HG03039 (cell line): Measurements from ENCODE around the gene CPLX3.

Experiments used
- ATAC-seq: cut with Tn5 transposase; IDR thresholded peaks from one replicate; pipeline ENCODE4 v1.9.1; 2021; ENCODE audit warnings: mild to moderate bottlenecking, moderate library complexity; ENCODE audit not compliant: unreplicated experiment

The CPLX3 gene

DNA sequence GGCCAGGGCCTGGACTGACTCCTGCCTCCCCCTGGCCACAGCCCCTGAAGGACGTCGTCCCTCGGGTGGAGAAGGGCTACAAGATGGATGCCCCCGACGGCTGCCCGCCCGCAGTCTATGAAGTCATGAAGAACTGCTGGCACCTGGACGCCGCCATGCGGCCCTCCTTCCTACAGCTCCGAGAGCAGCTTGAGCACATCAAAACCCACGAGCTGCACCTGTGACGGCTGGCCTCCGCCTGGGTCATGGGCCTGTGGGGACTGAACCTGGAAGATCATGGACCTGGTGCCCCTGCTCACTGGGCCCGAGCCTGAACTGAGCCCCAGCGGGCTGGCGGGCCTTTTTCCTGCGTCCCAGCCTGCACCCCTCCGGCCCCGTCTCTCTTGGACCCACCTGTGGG, 24.1 kb upstream of the CPLX3 start:
- ATAC-seq = no peak

DNA sequence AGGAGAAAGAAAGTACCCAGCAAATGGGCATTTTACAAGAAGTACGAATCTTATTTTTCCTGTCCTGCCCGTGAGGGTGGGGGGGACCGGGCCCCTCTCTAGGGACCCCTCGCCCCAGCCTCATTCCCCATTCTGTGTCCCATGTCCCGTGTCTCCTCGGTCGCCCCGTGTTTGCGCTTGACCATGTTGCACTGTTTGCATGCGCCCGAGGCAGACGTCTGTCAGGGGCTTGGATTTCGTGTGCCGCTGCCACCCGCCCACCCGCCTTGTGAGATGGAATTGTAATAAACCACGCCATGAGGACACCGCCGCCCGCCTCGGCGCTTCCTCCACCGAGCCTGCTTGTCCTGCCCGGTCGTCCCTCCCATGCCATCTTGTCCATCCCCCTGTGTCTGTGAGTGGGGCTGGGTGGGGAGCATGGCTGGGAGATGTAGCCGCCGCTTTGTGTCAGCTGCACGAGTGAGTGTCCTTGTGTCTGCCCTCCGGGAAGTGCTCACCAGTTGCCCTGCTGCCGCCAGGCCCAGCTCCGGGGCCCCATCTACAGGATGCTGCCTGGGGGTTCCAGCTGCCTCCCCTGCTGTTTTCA, 23.5 kb upstream of the CPLX3 start:
- ATAC-seq = no peak

DNA sequence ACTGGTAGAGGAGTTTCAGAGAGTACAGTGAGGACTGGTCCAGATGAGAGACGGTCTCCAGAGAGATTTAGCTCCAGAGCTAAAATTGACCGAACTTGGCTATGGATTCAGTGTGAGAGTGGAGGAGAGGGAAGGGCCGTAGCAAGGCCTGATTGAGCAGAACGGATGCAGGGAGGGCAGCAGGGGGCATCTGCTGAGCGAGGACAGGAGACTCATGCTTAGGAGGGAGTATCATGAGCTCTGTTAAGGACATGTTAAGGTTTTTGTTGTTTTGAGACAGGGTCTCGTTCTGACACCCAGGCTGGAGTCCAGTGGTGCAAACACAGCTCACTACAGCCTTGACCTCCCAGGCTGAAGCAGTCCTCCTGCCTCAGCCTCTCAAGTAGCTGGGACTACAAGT, 21.5 kb upstream of the CPLX3 start:
- ATAC-seq = no peak

DNA sequence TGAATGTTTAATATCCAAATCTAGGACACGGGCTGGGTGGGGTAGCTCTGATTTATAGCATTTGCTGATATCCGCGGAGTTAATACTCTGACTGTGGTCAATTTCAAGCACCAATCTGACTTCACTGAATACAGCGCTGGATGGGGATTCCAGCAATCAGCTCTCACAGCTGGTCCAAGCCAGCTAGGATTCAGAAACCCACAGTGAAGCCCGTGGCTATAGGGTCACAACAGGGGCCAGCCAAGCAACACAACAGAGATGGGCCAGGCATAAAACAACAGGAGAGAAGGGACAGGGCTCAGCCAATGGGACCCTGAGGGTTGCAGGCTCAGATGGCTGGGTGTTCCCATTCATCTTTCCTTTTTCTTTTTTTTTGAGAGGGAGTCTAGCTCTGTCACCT, 19.1 kb upstream of the CPLX3 start:
- no peak for ATAC-seq

DNA sequence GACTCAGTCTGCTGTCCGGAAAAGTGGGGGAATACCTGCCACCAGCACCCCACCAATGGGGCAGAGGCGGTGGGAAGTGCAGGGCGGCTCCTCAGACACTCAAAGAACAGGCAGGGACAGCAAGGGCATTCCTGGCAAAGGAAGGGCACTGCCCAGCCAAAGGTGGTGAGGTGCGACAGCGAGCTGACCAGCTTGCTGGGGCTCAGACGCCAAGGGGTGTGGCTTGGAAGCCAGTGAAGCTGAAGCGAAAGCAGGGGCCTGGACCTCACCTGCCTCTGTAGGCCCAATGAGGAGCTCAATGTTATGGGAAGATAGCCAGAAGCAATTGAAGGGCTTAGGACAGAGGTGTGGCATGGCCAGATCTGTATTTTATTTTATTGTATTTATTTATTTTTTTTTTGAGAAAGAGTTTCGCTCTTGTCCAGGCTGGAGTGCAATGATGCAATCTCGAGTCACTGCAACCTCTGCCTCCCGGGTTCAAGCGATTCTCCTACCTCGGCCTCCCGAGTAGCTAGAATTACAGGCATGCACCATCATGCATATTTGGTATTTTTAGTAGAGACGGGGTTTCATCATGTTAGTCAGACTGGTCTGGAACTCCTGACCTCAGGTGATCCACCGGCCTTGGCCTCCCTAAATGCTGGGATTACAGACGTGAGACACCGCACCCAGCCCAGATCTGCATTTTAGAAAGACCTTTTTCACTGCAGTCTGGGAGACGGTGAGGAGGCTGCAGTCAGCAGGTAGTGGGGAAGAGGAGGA, 18.2 kb upstream of the CPLX3 start:
- ATAC-seq = no peak

DNA sequence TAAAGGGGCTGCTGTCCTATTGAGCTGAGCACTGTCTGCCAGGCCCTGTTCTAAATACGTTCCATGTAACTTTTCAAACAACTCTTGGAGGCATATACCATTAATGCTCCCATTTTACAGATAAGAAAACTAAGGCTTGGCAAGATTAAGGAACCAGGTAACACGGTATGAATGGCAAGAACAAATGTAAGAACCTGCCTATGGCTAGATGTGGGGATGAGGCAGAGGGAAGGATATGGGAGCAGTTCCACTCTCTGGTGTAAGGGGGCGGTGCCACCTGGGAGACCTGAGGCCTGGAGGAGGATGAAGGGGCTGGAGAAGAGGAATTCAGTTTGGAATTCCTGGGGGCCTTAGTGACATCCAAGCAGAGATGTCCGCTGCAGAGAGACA, 17.6 kb upstream of the CPLX3 start:
- ATAC-seq = no peak

DNA sequence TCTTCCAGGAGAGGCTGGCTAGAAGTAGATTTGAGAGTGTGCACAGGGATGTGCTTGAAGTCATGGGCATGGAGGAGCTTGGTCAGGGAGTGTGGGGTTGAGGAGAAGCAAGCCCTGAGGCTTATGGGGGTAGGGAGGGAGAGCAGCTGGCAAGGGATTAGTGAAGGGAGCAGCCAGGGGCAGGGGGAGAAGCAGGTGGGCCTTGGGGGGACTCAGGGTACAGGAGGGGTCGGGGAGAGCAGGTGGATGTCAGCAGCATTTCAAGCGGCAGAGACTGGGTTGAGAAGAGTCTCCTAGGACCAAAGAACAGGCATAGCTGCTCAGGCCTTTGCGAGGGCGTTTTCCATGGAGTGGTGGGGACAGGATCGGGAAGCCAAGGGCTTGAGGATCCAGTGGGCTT, 17.2 kb upstream of the CPLX3 start:
- ATAC-seq = no peak

DNA sequence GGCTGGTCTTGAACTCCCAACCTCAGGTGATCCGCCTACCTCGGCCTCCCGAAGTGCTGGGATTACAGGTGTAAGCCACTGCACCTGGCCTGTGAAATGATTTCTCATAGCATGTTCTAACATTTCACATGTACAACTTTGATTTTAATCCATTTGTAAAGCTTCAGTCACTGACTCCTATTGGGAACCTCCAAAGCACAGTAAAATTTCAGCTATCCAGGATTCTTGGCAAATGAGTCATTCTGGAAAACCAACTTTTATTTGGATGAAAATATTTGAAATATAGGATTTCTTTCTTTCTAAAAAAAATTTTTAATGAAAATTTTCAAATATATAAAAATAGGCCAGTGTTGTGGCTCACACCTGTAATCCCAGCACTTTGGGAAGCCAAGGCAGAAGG, 16.5 kb upstream of the CPLX3 start:
- ATAC-seq = no peak

DNA sequence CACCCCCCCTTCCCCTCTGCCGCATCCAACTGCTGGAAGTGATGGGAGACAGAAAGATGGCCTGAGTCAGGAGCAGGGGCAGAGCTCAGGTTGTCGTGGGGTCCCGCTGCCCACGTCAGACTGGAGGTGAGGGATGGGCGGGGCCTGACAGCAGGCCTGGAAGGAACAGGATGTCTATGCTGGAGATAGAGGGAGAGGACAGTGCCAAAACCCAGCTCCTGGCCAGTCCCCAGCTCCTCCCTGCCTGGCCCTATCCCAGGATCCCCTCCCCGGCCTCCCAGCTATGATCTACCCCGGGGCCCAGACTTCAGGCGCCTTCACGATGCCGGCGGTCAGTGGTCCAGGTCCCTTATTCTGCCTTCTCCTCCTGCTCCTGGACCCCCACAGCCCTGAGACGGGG, 13.9 kb upstream of the CPLX3 start, which contains the start of gene LMAN1L:
Gene LMAN1L (plus strand): TSS at position 303 of the 400 bp plus-strand sequence. CDS start 20 bp downstream, at position 323.
- no peak for ATAC-seq

DNA sequence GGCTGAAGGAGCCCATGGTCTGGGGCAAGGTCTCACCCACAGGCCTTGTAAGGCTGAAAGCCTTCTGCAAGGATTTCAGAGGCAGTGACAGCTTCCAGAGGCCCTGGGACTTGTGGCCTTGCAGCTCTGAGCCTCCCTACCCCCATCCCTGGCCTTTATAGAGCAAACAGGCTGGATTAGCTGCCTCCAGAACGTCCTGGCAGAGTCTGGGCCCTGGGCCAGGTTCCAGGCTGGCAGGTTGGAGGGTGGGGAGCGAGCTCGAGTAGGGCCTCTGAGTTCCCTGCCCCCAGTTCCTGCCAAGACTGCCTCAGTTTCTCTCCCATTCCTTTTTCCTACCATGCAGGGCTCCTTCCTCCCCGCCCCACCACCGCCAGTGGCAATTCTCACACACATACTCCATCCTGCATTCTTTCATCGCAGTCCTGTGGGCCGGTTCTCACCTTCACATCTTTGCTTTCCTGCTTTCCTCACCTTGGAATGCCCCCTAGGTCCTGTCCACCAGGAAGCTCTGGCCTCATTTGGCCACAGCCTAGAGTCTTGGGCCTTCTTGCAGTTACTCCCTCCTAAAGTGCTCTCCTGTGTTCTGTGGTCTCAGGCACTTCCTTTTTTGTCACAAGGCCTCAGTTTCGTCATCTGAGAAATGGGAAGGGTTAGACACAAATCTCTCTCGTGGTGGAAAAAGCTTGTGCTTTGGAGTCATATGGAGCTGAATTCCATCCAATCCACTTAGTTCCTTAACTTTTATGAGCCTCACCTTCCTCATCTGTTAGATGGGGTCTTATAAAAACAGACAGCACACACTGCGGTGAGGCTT, 11.1 kb upstream of the CPLX3 start:
- ATAC-seq = no peak

DNA sequence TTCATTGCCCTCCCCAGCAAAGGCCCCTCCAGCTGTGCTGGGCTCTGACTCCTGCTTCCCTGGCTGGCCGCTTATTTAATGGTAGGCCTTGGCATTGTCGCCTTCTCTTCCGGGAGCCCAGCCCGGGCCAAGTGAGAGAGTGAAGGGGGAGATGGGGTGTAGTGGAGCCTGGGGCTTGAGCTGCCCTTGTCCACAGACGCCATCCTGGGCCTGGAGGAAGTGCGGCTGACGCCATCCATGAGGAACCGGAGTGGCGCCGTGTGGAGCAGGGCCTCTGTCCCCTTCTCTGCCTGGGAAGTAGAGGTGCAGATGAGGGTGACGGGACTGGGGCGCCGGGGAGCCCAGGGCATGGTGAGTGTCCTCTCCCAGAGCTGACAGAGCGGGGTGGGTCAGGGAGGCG, 10.5 kb upstream of the CPLX3 start:
- no peak for ATAC-seq

DNA sequence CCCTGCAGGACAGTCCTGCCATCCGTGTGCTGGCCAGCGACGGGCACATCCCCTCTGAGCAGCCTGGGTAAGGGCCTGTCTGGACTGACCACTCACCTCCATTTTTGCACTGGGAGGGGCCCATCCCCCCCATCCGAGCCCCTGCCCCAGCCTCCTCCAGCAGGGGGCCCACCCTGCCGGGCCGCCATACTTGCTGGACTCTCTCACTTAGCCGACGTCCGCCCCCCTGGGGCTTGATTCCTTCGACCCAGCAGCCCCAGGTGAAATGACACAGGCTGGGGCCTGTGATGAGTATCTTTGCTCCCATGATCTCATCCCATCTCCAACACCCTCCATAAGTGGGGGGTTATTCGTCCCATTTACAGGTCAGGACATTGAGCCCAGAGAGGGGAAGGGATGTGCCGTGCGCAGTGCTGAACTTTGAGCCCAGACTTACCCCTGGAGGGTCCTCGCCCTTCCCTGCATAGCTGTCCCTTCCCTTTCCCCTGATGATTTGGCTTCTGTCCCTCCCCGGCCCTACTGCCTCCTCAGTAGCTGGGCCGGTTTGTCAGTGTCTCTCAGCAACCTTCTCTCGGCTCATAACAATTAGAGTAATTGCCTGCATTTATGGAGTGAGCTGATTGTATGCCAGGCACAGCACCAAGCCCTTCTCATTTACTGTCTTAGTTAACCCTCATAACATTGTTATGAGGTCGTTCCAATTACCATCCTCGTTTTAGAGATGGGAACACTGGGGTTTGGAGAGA, 9.6 kb upstream of the CPLX3 start:
- ATAC-seq = no peak

DNA sequence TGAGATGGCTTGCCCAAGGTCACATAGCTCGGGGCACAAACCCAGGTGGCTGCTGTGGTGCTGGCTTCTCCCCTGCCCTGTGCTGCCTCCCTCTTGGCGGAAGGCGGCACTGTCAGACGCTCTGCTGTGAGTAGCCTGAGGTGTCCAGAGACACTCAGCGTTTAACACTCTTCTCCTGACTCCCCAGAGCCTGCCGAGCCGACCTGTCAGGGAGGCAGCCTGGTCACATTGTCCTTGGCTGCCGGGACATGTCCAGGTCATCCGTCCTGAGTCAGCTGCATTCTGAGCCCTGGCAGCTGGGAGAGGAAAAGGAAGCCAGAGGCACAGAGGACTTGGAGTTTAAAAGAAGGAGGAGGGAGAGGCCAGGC, 9.1 kb upstream of the CPLX3 start:
- ATAC-seq = no peak

DNA sequence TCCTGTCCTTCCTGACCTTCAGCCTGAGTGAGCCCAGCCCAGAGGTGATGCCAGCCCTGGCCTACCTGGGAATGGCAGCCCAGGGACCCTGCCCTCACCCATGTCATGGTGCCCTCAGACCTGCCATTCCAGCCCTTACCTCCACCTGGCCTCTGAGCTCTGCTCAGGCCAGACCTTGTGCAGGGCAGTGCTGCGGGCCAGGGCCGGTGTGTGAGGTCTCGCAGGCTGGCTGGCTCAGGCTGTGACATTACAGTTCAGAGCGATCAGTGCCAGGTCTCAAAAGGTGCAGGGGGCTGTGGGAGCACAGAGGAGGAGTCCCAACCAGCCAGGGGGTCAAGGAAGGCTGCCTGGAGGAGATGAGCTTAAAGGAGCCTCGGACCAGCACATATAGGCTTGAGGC, 6.4 kb upstream of the CPLX3 start:
- no peak for ATAC-seq

DNA sequence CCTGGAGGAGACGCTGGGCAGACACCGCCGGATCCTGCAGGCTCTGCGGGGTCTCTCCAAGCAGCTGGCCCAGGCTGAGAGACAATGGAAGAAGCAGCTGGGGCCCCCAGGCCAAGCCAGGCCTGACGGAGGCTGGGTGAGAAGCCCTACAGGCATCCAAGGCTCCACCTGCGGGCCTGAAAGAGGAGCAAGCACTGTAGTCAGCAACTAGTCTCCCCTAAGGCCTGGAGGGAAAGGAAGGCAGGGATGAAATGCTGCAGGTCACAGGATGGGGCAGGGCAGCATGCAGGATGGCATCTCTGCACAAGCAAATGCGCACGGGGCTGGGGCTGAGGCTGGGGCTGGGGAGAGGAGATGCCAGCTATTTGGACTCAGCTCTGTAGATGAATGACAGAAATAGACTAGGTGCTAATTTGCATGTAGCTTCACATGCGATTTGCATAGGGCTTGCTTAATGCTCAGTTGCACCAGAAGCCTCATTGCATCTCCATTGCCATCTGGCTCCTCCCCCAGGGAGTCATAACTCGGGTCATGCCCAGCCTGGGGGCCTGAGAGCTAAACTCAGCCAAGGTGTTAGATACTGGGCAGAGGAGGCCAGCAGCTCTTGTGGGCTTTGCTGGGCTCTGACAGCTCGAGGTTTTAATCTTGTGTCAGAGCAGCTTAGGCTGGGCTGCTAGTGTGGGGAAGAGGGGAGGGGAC, 5.2 kb upstream of the CPLX3 start:
- ATAC-seq = no peak

DNA sequence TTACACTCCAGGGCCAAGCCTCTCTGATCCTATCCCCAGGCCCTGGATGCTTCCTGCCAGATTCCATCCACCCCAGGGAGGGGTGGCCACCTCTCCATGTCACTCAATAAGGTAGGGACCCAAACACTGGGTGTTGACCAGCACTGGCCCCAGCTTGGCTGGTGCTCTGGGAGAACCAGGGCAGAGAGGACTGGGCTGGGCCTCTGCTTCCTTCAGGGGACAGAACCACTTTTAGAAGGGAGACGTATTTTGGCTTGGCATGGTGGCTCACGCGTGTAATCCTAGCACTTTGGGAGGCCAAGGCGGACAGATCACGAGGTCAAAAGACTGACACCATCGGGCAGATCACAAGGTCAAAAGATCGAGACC, 4.7 kb upstream of the CPLX3 start:
- ATAC-seq = no peak

DNA sequence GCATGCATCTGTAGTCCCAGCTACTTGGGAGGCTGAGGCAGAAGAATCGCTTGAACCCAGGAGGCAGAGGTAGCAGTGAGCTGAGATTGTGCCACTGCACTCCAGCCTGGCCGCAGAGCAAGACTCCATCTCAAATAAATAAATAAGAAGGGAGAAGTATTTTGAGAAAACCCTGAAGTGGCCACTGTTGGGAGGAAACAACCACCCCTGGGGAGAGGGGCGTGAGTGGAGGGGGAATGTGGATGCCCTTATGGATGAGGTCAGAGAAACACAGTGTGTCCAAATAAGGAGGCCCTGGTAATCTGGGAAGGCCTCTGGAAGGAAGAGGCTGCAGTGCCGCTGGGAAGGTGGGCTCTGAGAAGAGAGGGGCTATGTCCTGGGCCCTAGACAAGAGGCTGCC, 4.2 kb upstream of the CPLX3 start:
- no peak for ATAC-seq

DNA sequence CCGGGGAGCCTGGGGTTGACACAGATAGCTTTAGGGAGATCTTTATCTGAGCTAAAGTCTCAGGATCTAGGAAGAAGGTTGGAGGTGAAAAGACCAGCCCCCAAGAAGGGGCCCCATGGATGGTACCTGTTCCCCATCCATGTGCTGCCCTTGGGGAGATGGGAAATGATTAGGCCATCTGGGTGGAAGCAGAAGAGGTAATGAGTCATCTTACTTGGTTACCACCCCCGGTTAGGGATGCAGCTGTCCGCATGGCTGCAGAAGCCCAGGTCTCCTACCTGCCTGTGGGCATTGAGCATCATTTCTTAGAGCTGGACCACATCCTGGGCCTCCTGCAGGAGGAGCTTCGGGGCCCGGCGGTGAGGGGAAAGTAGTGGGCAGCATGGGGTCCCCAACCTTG, 3.1 kb upstream of the CPLX3 start:
- ATAC-seq = no peak

DNA sequence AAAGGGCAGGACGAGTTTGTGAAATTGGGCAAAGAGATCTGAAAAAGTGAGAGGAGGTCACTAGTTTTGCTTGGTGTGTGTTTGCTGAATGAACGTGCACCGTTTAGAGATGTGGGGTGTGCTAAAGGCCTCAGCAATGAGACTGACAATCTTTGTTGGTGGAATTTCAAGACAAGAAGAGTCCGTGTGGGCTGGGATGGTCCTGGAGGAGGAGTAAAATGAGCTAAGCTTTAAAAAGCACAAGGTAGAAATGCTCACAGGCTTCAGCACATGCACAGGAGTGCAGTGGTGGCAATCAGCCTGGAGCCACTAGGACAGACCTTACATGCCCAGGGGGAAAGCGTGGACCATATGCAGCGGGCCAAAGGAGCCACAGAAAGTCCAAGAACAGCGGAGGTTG, 1.5 kb upstream of the CPLX3 start:
- no peak for ATAC-seq

DNA sequence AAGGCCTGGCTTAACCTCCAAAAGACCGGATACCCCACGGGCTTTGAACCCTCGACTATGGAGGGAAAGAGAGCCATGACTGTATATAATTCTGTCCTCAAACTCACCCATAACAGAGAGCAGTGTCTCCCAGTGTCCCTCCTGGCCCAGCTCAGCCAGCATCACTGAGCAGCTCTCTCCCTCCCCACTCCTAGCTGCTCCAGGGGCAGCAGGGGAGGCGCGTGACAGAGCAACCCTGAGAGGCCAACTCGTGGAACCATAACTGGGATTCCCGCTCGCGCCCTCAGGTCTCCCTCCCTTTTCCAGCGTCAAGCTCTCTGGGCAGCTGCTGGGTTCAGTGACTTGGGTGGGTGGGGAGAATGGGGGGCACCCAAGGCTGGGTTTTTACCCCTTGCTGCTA, 561 bp upstream of the CPLX3 start:
- no peak for ATAC-seq

DNA sequence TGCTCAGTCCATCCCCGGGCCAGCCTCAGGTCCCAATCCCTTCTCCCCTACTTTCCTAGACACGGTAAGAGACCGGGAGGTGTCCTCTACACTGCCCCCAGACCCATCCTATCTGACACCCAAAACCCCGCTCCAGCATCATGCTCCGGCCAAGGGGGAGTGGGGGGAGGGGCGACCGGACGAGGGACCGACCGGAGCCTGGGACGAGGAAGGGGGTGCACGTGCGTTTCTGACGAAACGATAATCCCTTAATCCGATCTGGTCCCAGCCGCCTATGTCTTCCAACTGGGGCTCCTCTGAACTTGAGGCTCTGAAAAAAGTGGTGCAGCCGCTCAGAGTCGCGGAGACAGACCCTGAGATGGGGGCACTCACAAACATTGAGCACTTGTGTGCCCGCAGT, 494 bp downstream of the CPLX3 start:
- ATAC-seq = no peak
